ENCODE data around the gene CEP83.
"Not testable (repeated sequence)": the region's sequence is repeated elsewhere in the genome, so short reads cannot be mapped to it uniquely, and the experiment has no call there.

CEP83 gene

DNA sequence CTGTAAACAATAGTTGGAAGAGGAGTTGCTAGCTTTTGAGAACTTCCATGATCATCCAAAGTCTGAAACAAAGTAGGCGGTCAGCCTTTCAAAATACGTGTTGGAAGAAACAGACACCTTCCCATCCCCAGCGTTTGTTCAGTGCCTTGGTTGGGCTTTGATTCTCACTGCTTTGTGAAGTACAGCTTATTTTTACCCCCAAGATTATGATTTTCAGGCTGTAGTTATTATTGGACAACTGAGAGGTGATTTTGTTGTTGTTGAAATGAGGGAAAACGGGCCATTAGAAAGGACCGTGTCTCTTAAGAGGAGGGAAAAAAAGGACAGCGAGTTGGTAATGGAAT is 921 bp upstream of the CEP83 start:
- no peak for DNase-seq (ENCODE audit: extremely low read depth, low read depth)
- peak overlapping the region; percentile 90 for H3K4me3 ChIP-seq (replicated peaks; ENCODE audit: low read depth, low read length)
- TF ChIP-seq, protein P1, sequence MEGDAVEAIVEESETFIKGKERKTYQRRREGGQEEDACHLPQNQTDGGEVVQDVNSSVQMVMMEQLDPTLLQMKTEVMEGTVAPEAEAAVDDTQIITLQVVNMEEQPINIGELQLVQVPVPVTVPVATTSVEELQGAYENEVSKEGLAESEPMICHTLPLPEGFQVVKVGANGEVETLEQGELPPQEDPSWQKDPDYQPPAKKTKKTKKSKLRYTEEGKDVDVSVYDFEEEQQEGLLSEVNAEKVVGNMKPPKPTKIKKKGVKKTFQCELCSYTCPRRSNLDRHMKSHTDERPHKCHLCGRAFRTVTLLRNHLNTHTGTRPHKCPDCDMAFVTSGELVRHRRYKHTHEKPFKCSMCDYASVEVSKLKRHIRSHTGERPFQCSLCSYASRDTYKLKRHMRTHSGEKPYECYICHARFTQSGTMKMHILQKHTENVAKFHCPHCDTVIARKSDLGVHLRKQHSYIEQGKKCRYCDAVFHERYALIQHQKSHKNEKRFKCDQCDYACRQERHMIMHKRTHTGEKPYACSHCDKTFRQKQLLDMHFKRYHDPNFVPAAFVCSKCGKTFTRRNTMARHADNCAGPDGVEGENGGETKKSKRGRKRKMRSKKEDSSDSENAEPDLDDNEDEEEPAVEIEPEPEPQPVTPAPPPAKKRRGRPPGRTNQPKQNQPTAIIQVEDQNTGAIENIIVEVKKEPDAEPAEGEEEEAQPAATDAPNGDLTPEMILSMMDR (IDR thresholded peaks at IDR 0.05; ENCODE audit: low read depth, low read length, missing control alignments), result no peak

DNA sequence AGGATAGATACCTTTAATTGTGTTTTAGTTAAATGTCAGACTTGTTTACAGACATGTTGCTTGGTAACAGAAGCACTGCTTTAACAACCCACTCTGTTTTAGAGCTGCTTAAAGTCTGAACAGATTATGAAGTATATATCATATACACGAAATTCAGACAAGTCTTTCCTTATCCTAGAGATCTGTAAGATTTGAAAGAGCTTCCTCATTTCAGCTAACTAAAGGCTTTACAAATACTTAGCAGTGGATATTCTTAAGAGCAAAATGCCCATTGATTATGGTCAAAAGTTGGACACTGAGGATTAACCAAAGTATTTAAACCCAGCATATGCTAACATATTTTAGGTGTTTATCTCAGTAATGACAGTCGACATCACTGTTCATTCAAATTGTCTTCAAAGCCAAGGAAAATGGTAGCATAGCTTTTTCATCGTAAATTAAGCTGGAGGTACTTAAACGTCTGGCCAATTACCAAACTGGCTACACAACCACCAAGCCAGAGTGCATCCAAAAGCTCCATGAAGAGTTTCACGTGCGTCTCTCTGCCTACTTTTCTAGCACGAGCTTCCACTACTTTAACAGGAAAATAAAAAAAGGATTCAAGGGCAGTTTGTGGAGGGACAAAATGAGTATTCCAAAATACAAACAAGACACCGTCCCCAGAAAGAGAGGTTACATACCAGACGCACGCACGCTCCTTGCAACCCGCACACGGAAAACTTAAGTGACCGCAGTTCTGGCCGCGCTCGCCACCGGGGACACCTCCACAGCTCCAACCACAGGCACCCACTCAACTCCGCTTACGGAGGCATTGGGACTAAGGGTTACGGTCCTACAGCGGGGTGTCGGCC is 565 bp downstream of the CEP83 start:
- peak overlapping the region; percentile 90 for H3K4me3 ChIP-seq (replicated peaks; ENCODE audit: low read depth, low read length)
- TF ChIP-seq, protein P1 (IDR thresholded peaks at IDR 0.05; ENCODE audit: low read depth, low read length, missing control alignments), result no peak
- DNase-seq (ENCODE audit: extremely low read depth, low read depth), result no peak

DNA sequence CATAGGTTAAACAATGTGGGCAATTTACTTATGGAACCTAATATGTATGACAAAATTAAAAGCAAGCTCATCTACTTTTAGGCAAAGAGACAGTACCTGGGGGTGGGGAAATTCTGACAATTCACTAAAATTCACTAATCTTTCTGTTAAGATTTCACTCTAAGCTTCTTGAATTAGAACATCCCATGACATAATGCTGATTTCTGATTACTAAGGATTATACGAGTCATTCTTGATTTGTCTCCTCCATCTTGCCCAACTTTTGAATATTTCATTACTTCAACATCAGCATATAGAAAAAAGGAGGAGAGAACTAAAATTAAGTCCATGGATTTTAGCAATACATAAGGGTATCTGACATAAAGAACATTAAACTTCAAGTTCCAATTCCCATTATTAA is 2.4 kb downstream of the CEP83 start:
- no peak for DNase-seq (ENCODE audit: extremely low read depth, low read depth)
- H3K4me3 ChIP-seq (replicated peaks; ENCODE audit: low read depth, low read length), result no peak overlapping the region
- TF ChIP-seq, protein P1 (IDR thresholded peaks at IDR 0.05; ENCODE audit: low read depth, low read length, missing control alignments), result no peak

DNA sequence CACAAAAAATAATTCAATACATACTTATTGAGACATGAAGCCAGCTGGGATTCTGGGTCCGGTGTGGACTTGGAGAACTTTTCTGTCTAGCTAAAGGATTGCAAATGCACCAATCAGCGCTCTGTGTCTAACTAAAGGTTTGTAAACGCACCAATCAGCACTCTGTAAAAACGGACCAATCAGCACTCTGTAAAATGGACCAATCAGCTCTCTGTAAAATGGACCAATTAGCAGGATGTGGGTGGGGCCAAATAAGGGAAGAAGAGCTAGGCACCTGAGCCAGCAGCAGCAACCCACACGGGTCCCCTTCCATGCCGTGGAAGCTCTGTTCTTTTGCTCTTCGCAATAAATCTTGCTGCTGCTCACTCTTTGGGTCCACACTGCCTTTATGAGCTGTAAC is 5.3 kb downstream of the CEP83 start:
- not testable (repeated sequence) for H3K4me3 ChIP-seq (replicated peaks; ENCODE audit: low read depth, low read length); DNase-seq (ENCODE audit: extremely low read depth, low read depth)

DNA sequence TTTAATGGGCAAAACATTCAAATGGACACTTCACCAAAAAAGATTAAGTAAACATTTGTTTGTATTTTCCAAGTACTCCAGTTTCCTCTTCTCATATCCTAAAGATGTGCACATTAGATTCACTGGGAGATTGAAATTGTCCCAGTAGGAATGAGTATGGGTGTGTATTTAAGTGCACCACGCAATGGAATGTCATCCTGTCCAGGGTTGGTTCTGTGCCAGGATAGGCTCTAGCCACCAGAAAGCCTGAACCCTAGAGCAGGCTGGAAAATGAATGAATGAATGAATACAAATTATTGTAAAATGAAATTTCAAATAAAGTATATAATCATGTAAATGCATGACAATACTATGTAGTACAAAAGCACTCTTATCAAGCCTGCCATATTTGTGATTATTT is 14.0 kb downstream of the CEP83 start:
- no peak for DNase-seq (ENCODE audit: extremely low read depth, low read depth)
- TF ChIP-seq, protein P1 (IDR thresholded peaks at IDR 0.05; ENCODE audit: low read depth, low read length, missing control alignments), result no peak
- no peak overlapping the region for H3K4me3 ChIP-seq (replicated peaks; ENCODE audit: low read depth, low read length)

DNA sequence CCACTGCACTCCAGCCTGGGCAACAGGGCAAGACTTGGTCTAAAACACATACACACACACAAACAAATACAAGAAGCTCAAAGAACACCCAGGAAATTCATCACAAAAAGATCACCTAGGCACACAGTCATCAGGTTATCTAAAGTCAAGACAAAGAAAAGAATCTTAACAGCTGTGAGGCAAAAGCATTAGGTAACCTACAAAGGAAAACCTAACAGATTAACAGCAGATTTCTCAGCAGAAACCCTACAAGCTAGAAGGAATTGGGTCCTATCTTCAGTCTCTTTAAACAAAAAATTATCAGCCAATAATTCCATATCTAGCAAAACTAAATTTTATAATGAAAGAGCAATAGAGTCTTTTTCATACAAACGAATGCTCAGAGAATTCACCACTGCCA is 22.4 kb downstream of the CEP83 start:
- TF ChIP-seq, protein P1 (IDR thresholded peaks at IDR 0.05; ENCODE audit: low read depth, low read length, missing control alignments), result no peak
- no peak overlapping the region for H3K4me3 ChIP-seq (replicated peaks; ENCODE audit: low read depth, low read length)
- DNase-seq (ENCODE audit: extremely low read depth, low read depth), result no peak

DNA sequence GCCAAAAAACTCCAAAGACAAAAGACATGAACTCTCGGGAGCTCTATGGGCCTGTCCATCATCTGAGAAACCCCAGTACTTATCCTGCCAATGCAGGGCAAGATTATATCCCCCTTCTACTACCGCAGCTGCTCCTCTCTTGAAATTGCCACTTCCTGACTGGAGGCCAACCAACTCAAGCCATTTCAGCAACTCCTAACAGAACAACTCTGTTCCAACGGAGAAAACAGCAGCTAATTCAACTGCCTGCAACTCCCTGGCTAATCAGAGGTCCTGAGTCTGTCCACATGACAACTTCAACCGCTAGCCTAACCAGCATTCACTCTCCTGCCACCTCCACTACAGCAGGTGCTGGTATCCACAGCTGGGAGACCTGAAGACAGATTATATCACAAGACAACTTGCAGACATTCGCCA is 24.1 kb downstream of the CEP83 start:
- DNase-seq (ENCODE audit: extremely low read depth, low read depth), result no peak
- no peak overlapping the region for H3K4me3 ChIP-seq (replicated peaks; ENCODE audit: low read depth, low read length)

More for the DNA sequence above, 24.1 kb downstream of the CEP83 start:
- TF ChIP-seq, protein P1 (IDR thresholded peaks at IDR 0.05; ENCODE audit: low read depth, low read length, missing control alignments), result no peak
